ENCODE results near the gene OR8D1. TPM values are rescaled to one million over a fixed set of nuclear protein-coding genes. Genes with fewer than 3 reads are reported as not detected.
"Not testable (repeated sequence)": the region's sequence is repeated elsewhere in the genome, so short reads cannot be mapped to it uniquely, and the experiment has no call there.

The OR8D1 gene
- total RNA-seq, 1 donor from 2014 or later, result not detected

GRCh38 chr11:124294687-124295086 lies 19.1 kb downstream of the OR8D1 start:
- no peak for ATAC-seq
- DNase-seq (ENCODE audit: low spot score), result no peak

- DNase-seq (ENCODE audit: low spot score), result no peak
- no peak for ATAC-seq
These were observed 28.0 kb downstream of the OR8D1 start for GRCh38 chr11:124285610-124286344.

- ATAC-seq, result no peak
- DNase-seq (ENCODE audit: low spot score), result no peak
These were observed 35.5 kb downstream of the OR8D1 start for GRCh38 chr11:124278261-124278660.

GRCh38 chr11:124277804-124278203 lies 35.9 kb downstream of the OR8D1 start:
- DNase-seq (ENCODE audit: low spot score) (no peak), ATAC-seq (no peak)

DNA sequence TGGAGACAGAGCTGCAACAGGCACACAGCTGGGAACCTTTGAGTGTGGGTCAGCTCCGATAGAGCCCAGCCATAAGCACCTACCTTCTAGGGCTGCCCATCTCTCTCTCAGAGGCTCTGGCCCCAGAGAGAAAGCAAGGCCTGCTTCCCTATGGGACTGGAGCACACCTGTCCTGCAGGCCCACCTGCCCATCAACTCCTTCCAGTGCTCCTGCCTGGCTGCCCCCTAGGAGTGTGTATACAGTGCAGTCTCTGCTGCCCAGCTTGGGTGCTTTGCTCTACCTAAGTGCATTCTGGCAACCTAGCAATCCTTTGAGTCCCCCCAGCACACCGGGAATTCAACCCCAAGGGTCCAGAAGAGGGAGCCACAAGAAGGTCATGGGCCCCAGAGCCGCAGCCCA lies 36.5 kb downstream of the OR8D1 start:
- ATAC-seq (no peak), DNase-seq (ENCODE audit: low spot score) (no peak)

DNA sequence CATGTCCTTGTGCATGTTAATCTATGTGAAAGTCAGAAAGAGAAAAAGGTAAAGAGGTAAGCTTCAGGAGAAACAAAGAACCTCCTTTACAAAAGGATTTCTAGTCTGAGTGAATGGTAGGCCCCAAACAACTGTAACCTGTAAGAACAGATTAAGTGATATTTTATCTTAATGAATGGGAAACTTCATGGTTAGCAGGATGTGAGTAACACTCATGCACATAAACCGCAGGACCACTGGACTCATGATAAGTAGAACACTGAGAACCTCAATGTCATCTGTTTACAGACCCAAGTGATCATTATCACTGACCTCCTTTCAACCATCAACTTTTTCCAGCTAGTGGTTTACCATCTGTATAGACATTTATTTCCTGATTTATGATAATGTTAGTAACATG lies 37.7 kb downstream of the OR8D1 start:
- ATAC-seq (no peak), DNase-seq (ENCODE audit: low spot score) (no peak)

DNA sequence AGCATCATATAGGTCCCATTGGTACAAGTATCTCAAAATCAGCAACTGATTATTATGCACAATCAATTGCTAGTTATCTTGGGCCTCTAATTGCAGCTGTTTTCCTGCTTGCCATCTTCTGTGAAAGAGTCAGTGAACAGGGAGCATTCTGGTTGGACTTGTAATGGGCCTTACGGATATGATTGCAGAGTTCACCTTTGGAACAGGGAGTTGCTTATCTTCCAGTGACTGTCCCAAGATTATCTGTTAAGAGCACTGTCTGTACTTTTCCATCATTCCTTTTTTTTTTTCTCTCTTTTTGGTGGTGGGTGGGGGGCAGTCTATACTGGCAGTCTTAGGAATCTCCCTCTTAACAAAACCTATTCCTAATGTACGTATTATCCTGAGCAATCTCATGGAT lies 39.7 kb downstream of the OR8D1 start:
- ATAC-seq, result no peak
- no peak for DNase-seq (ENCODE audit: low spot score)

GRCh38 chr11:124270886-124271285 lies 42.9 kb downstream of the OR8D1 start:
- DNase-seq (ENCODE audit: low spot score); ATAC-seq: not testable (repeated sequence)

DNA sequence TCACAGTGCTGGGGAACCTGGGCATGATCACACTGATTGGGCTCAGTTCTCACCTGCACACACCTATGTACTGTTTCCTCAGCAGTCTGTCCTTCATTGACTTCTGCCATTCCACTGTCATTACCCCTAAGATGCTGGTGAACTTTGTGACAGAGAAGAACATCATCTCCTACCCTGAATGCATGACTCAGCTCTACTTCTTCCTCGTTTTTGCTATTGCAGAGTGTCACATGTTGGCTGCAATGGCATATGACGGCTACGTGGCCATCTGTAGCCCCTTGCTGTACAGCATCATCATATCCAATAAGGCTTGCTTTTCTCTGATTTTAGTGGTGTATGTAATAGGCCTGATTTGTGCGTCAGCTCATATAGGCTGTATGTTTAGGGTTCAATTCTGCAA lies 48.7 kb downstream of the OR8D1 start:
- ATAC-seq; DNase-seq (ENCODE audit: low spot score): not testable (repeated sequence)

GRCh38 chr11:124256076-124256475 lies 57.7 kb downstream of the OR8D1 start, which contains the start of gene OR8G5:
Gene OR8G5, plus strand, starts transcription at chr11:124256376. Its CDS starts 8,556 bp downstream, at chr11:124264932.
- ATAC-seq (no peak), DNase-seq (ENCODE audit: low spot score) (no peak)

Other genes with a start within 250 kb of the OR8D1 start
- 3.4 TPM for gene VWA5A, start 198.5 kb downstream of the OR8D1 start, total RNA-seq
- not detected for gene OR10D3, start 130.6 kb downstream of the OR8D1 start, total RNA-seq
- not detected for gene OR8G1, start 72.9 kb downstream of the OR8D1 start, total RNA-seq
- gene OR8G5, start 57.6 kb downstream of the OR8D1 start, total RNA-seq, result not detected
- gene OR8D2, start 6.2 kb upstream of the OR8D1 start, total RNA-seq, result not detected
- not detected for gene OR8B2, start 70.5 kb upstream of the OR8D1 start, total RNA-seq
- gene OR8B3, start 85.1 kb upstream of the OR8D1 start, total RNA-seq, result not detected
- not detected for gene OR8B4, start 110.9 kb upstream of the OR8D1 start, total RNA-seq
- gene OR8B8, start 131.7 kb upstream of the OR8D1 start, total RNA-seq, result not detected
- not detected for gene OR8B12, start 229.7 kb upstream of the OR8D1 start, total RNA-seq

Data from left lobe of liver (tissue), 2 donors.